ENCODE data around the gene CFAP52.

CFAP52 gene

GRCh38 chr17:9576521-9577372, at the start of gene CFAP52:
TSS of gene CFAP52 (plus strand) at chr17:9576642. CDS start at chr17:9576696, 54 bp downstream.
- H3K27ac ChIP-seq (ENCODE audit: low read depth, low read length): no peak within 1 kb of the TSS
- H3K9ac ChIP-seq (ENCODE audit: low read length): no peak within 1 kb of the TSS
- no peaks in the 10 kb centered on the region for H3K27me3 ChIP-seq (ENCODE audit: control insufficient read depth, insufficient read depth, low read length)
- peaks cover 6% of the 10 kb centered on the region for H3K4me1 ChIP-seq (ENCODE audit: control insufficient read depth, insufficient read depth, low read length)
- no peaks in the 10 kb centered on the region for H3K36me3 ChIP-seq (ENCODE audit: control insufficient read depth, insufficient read depth, low read length)
- H3K4me3 ChIP-seq (ENCODE audit: low read length): peak within 1 kb of the TSS; percentile 80

GRCh38 chr17:9527788-9528187, 48.7 kb upstream of the CFAP52 start:
- Histone ChIP-seq H3K27me3 (ENCODE audit: control insufficient read depth, insufficient read depth, low read length) (no peaks in the 10 kb centered on the region), H3K9ac (ENCODE audit: low read length) (no peak overlapping the region), H3K36me3 (ENCODE audit: control insufficient read depth, insufficient read depth, low read length) (no peaks in the 10 kb centered on the region), H3K4me3 (ENCODE audit: low read length) (no peak overlapping the region), H3K4me1 (ENCODE audit: control insufficient read depth, insufficient read depth, low read length) (no peaks in the 10 kb centered on the region), H3K27ac (ENCODE audit: low read depth, low read length) (no peak overlapping the region)

- Histone ChIP-seq H3K4me3 (ENCODE audit: low read length) (no peak overlapping the region), H3K36me3 (ENCODE audit: control insufficient read depth, insufficient read depth, low read length) (no peaks in the 10 kb centered on the region), H3K9ac (ENCODE audit: low read length) (no peak overlapping the region), H3K27me3 (ENCODE audit: control insufficient read depth, insufficient read depth, low read length) (no peaks in the 10 kb centered on the region), H3K27ac (ENCODE audit: low read depth, low read length) (no peak overlapping the region), H3K4me1 (ENCODE audit: control insufficient read depth, insufficient read depth, low read length) (no peaks in the 10 kb centered on the region)
These were observed 47.3 kb upstream of the CFAP52 start for GRCh38 chr17:9529033-9529700.

GRCh38 chr17:9531034-9531433, 45.4 kb upstream of the CFAP52 start:
- Histone ChIP-seq H3K9ac (ENCODE audit: low read length) (no peak overlapping the region), H3K27me3 (ENCODE audit: control insufficient read depth, insufficient read depth, low read length) (no peaks in the 10 kb centered on the region), H3K36me3 (ENCODE audit: control insufficient read depth, insufficient read depth, low read length) (no peaks in the 10 kb centered on the region), H3K4me3 (ENCODE audit: low read length) (no peak overlapping the region), H3K27ac (ENCODE audit: low read depth, low read length) (no peak overlapping the region), H3K4me1 (ENCODE audit: control insufficient read depth, insufficient read depth, low read length) (no peaks in the 10 kb centered on the region)

GRCh38 chr17:9532715-9533114, 43.7 kb upstream of the CFAP52 start:
- H3K9ac ChIP-seq (ENCODE audit: low read length): no peak overlapping the region
- no peak overlapping the region for H3K4me3 ChIP-seq (ENCODE audit: low read length)
- H3K36me3 ChIP-seq (ENCODE audit: control insufficient read depth, insufficient read depth, low read length): no peaks in the 10 kb centered on the region
- H3K4me1 ChIP-seq (ENCODE audit: control insufficient read depth, insufficient read depth, low read length): no peaks in the 10 kb centered on the region
- no peaks in the 10 kb centered on the region for H3K27me3 ChIP-seq (ENCODE audit: control insufficient read depth, insufficient read depth, low read length)
- H3K27ac ChIP-seq (ENCODE audit: low read depth, low read length): no peak overlapping the region

GRCh38 chr17:9533441-9533840, 43.0 kb upstream of the CFAP52 start:
- H3K9ac ChIP-seq (ENCODE audit: low read length): no peak overlapping the region

GRCh38 chr17:9536061-9536460, 40.4 kb upstream of the CFAP52 start:
- H3K9ac ChIP-seq (ENCODE audit: low read length): no peak overlapping the region
- H3K27ac ChIP-seq (ENCODE audit: low read depth, low read length): no peak overlapping the region
- H3K36me3 ChIP-seq (ENCODE audit: control insufficient read depth, insufficient read depth, low read length): peaks cover 5% of the 10 kb centered on the region
- H3K4me3 ChIP-seq (ENCODE audit: low read length): no peak overlapping the region
- no peaks in the 10 kb centered on the region for H3K27me3 ChIP-seq (ENCODE audit: control insufficient read depth, insufficient read depth, low read length)
- no peaks in the 10 kb centered on the region for H3K4me1 ChIP-seq (ENCODE audit: control insufficient read depth, insufficient read depth, low read length)

More at GRCh38 chr17:9533441-9533840, 43.0 kb upstream of the CFAP52 start:
- H3K4me3 ChIP-seq (ENCODE audit: low read length): no peak overlapping the region
- no peaks in the 10 kb centered on the region for H3K4me1 ChIP-seq (ENCODE audit: control insufficient read depth, insufficient read depth, low read length)
- no peaks in the 10 kb centered on the region for H3K27me3 ChIP-seq (ENCODE audit: control insufficient read depth, insufficient read depth, low read length)
- H3K36me3 ChIP-seq (ENCODE audit: control insufficient read depth, insufficient read depth, low read length): no peaks in the 10 kb centered on the region
- H3K27ac ChIP-seq (ENCODE audit: low read depth, low read length): no peak overlapping the region

- H3K9ac ChIP-seq (ENCODE audit: low read length): no peak overlapping the region
- H3K36me3 ChIP-seq (ENCODE audit: control insufficient read depth, insufficient read depth, low read length): peaks cover 5% of the 10 kb centered on the region
- H3K4me3 ChIP-seq (ENCODE audit: low read length): no peak overlapping the region
- H3K27me3 ChIP-seq (ENCODE audit: control insufficient read depth, insufficient read depth, low read length): no peaks in the 10 kb centered on the region
- H3K27ac ChIP-seq (ENCODE audit: low read depth, low read length): no peak overlapping the region
- no peaks in the 10 kb centered on the region for H3K4me1 ChIP-seq (ENCODE audit: control insufficient read depth, insufficient read depth, low read length)
These were observed 39.2 kb upstream of the CFAP52 start for GRCh38 chr17:9537177-9537776.

GRCh38 chr17:9538626-9539025, 37.8 kb upstream of the CFAP52 start:
- Histone ChIP-seq H3K27me3 (ENCODE audit: control insufficient read depth, insufficient read depth, low read length) (no peaks in the 10 kb centered on the region), H3K9ac (ENCODE audit: low read length) (no peak overlapping the region), H3K36me3 (ENCODE audit: control insufficient read depth, insufficient read depth, low read length) (peaks cover 5% of the 10 kb centered on the region), H3K27ac (ENCODE audit: low read depth, low read length) (no peak overlapping the region), H3K4me3 (ENCODE audit: low read length) (no peak overlapping the region), H3K4me1 (ENCODE audit: control insufficient read depth, insufficient read depth, low read length) (no peaks in the 10 kb centered on the region)

- no peaks in the 10 kb centered on the region for H3K4me1 ChIP-seq (ENCODE audit: control insufficient read depth, insufficient read depth, low read length)
- H3K27me3 ChIP-seq (ENCODE audit: control insufficient read depth, insufficient read depth, low read length): no peaks in the 10 kb centered on the region
These were observed 34.7 kb upstream of the CFAP52 start for GRCh38 chr17:9541718-9542117.

GRCh38 chr17:9544221-9544620, 32.2 kb upstream of the CFAP52 start:
- Histone ChIP-seq H3K36me3 (ENCODE audit: control insufficient read depth, insufficient read depth, low read length) (peaks cover 3% of the 10 kb centered on the region), H3K27me3 (ENCODE audit: control insufficient read depth, insufficient read depth, low read length) (no peaks in the 10 kb centered on the region), H3K4me1 (ENCODE audit: control insufficient read depth, insufficient read depth, low read length) (no peaks in the 10 kb centered on the region), H3K9ac (ENCODE audit: low read length) (no peak overlapping the region), H3K27ac (ENCODE audit: low read depth, low read length) (no peak overlapping the region), H3K4me3 (ENCODE audit: low read length) (no peak overlapping the region)

More at GRCh38 chr17:9541718-9542117, 34.7 kb upstream of the CFAP52 start:
- Histone ChIP-seq H3K4me3 (ENCODE audit: low read length) (no peak overlapping the region), H3K36me3 (ENCODE audit: control insufficient read depth, insufficient read depth, low read length) (peaks cover 5% of the 10 kb centered on the region), H3K27ac (ENCODE audit: low read depth, low read length) (no peak overlapping the region), H3K9ac (ENCODE audit: low read length) (no peak overlapping the region)

- Histone ChIP-seq H3K9ac (ENCODE audit: low read length) (no peak overlapping the region), H3K27ac (ENCODE audit: low read depth, low read length) (no peak overlapping the region), H3K27me3 (ENCODE audit: control insufficient read depth, insufficient read depth, low read length) (no peaks in the 10 kb centered on the region), H3K4me1 (ENCODE audit: control insufficient read depth, insufficient read depth, low read length) (no peaks in the 10 kb centered on the region), H3K4me3 (ENCODE audit: low read length) (no peak overlapping the region), H3K36me3 (ENCODE audit: control insufficient read depth, insufficient read depth, low read length) (no peaks in the 10 kb centered on the region)
These were observed 27.2 kb upstream of the CFAP52 start for GRCh38 chr17:9549215-9549614.

All from rectal smooth muscle tissue (tissue), 1 donor.